Activated CD8-positive, alpha-beta T cell treated with anti-CD3 and anti-CD28 coated beads for 36 hours (primary cell): ENCODE results near the gene YWHAB. TPM values are rescaled to one million over a fixed set of nuclear protein-coding genes. Genes with fewer than 3 reads are reported as not detected.

Source experiments
- ATAC-seq: fragments of 200-7000 bp; cut with Tn5 transposase; one replicate; pipeline ENCODE4 v1.10.0; 2021; ENCODE audit warnings: mild to moderate bottlenecking, moderate library complexity
- CTCF ChIA-PET: fragments of 350-600 bp; sonication (Branson Sonifier 250); formaldehyde crosslinking; loops from one replicate; lab custom pipeline; 2021; ENCODE audit warnings: antibody characterized with exemption; lab: Charles Lee
- POLR2A ChIA-PET: fragments of 350-600 bp; sonication (Branson Sonifier 250); formaldehyde crosslinking; loops from one replicate; lab custom pipeline; 2021; ENCODE audit warnings: antibody characterized with exemption; lab: Charles Lee
- DNase-seq: peaks from one replicate; pipeline ENCODE4 v3.0.0-alpha.2; 2020
- H3K27ac Mint-ChIP-seq: one replicate; pipeline ENCODE4 v1.8.0; 2021; ENCODE audit warnings: mild to moderate bottlenecking, mixed read lengths
- H3K27me3 Mint-ChIP-seq: one replicate; pipeline ENCODE4 v1.8.0; 2021; ENCODE audit warnings: mixed read lengths
- H3K36me3 Mint-ChIP-seq: one replicate; pipeline ENCODE4 v1.8.0; 2021; ENCODE audit warnings: low read depth, mixed read lengths
- H3K4me1 Mint-ChIP-seq: one replicate; pipeline ENCODE4 v1.8.0; 2021; ENCODE audit warnings: low read depth, mixed read lengths
- H3K4me3 Mint-ChIP-seq: one replicate; pipeline ENCODE4 v1.8.0; 2021; ENCODE audit warnings: mild to moderate bottlenecking, moderate library complexity, mixed read lengths
- H3K9me3 Mint-ChIP-seq: one replicate; pipeline ENCODE4 v1.8.0; 2021; ENCODE audit warnings: mixed read lengths
- intact Hi-C: fragments of 100-400 bp; cut with micrococcal nuclease; formaldehyde crosslinking; loops from one replicate; pipeline ENCODE4 v1.10.0; 2022
- total RNA-seq, 2 experiments: library from RNA; stranded (reverse); gene quantifications; one replicate each; pipeline ENCODE4 v1.2.3, GENCODE V29; 2021
- TF ChIP-seq, protein P1 (sequence below): fragments of 200-600 bp; IDR thresholded peaks from one replicate; pipeline ENCODE4 v1.8.0; 2022; ENCODE audit warnings: antibody characterized with exemption, mild to moderate bottlenecking

Gene YWHAB
- total RNA-seq, 2 experiments from 2014 or later: 220 to 226 TPM

DNA sequence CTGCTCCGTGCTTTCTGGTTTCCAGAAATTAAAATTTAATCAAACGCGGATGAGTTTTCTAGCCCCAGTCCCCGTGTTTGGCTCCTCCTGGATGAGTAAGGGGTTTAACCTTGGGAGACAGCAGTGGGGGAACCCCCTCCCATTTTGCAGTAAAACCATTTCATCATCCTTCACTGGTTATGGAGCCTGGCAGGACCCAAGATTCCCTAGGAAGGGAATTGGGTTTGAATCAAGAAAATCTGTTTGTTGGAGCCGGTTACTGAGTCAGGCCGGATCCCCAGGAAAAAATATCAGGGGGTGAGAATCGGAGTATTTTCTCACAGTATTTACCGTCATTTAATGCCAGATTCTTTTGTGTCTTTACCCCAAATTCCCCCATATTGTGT is 754 bp downstream of the YWHAB start:
- TF ChIP-seq, protein P1, sequence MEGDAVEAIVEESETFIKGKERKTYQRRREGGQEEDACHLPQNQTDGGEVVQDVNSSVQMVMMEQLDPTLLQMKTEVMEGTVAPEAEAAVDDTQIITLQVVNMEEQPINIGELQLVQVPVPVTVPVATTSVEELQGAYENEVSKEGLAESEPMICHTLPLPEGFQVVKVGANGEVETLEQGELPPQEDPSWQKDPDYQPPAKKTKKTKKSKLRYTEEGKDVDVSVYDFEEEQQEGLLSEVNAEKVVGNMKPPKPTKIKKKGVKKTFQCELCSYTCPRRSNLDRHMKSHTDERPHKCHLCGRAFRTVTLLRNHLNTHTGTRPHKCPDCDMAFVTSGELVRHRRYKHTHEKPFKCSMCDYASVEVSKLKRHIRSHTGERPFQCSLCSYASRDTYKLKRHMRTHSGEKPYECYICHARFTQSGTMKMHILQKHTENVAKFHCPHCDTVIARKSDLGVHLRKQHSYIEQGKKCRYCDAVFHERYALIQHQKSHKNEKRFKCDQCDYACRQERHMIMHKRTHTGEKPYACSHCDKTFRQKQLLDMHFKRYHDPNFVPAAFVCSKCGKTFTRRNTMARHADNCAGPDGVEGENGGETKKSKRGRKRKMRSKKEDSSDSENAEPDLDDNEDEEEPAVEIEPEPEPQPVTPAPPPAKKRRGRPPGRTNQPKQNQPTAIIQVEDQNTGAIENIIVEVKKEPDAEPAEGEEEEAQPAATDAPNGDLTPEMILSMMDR: no peak
- DNase-seq: no peak
- Mint-ChIP-seq H3K4me1 (peaks cover 49% of the 10 kb centered on the region), H3K27ac (peak overlapping the region; percentile 91), H3K27me3 (no peaks in the 10 kb centered on the region), H3K9me3 (no peaks in the 10 kb centered on the region), H3K36me3 (peaks cover 37% of the 10 kb centered on the region), H3K4me3 (peak overlapping the region; percentile 90)
- CTCF ChIA-PET: no interaction called here
- intact Hi-C loops: loop anchor here (5.0 kb wide), 1 partner anchor 76 kb away; the partner anchor contains the start of gene TOMM34
- no peak for ATAC-seq
- POLR2A ChIA-PET: interaction anchor here (0.7 to 1.4 kb wide), 2 partner anchors 23 to 65 kb away, joined by 3 to 5 read pairs; no protein-coding TSS in a partner anchor

DNA sequence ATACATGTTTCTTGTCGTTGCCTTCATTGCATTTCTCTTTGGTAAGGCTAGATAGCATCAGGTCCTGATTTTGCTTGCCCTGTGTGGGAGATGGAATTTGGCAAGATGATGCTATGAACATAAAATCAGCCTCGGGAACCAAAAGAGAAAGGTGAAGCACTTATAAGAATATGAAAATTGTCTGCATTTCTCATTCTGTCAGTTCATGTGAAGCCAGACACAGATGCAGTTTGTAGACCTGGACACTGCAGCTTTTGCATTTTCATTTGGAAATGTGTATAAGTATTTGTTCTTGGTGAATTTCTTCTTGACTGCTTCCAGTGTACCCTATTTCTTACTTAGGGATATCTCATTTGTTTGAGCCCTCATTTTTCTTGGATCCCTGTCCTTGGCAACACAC is 1.3 kb downstream of the YWHAB start:
- H3K36me3 Mint-ChIP-seq: peaks cover 43% of the 10 kb centered on the region
- POLR2A ChIA-PET: no interaction called here
- TF ChIP-seq, protein P1: no peak
- intact Hi-C loops: loop anchor here (5.0 kb wide), 1 partner anchor 75 kb away; the partner anchor contains the start of gene TOMM34
- H3K27me3 Mint-ChIP-seq: no peaks in the 10 kb centered on the region
- CTCF ChIA-PET: no interaction called here
- ATAC-seq: no peak
- peak overlapping the region; percentile 90 for H3K4me3 Mint-ChIP-seq
- no peak for DNase-seq
- H3K4me1 Mint-ChIP-seq: peaks cover 54% of the 10 kb centered on the region
- no peaks in the 10 kb centered on the region for H3K9me3 Mint-ChIP-seq
- H3K27ac Mint-ChIP-seq: peak overlapping the region; percentile 91

DNA sequence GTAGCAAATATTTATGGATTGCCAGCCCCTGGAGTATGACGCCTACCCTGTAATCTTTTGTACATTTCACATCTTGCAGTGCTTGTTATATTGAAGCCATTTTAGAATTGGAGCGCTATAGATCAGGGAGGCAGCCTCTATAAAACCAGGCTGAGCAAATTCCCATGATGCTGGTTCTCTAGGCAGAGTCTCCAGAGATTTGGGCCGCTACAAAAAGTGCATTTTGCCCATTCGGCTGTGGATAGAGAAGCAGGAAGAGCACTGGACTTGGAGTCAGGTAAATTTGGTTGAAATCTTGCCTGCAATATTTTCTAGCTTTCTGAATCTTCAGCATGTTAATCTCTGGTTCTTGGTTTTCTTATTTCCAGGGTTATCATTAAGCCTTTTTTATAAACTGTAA is 2.0 kb downstream of the YWHAB start:
- H3K4me3 Mint-ChIP-seq: peak overlapping the region; percentile 90
- H3K36me3 Mint-ChIP-seq: peaks cover 48% of the 10 kb centered on the region
- H3K9me3 Mint-ChIP-seq: no peaks in the 10 kb centered on the region
- H3K27me3 Mint-ChIP-seq: no peaks in the 10 kb centered on the region
- TF ChIP-seq, protein P1: no peak
- ChIA-PET CTCF (interaction anchor here (0.9 to 3.2 kb wide), 5 partner anchors 8 to 24 kb away, joined by 4 to 14 read pairs (median 5); partner anchors contain the start of gene PABPC1L), POLR2A (interaction anchor here (0.9 to 1.9 kb wide), 5 partner anchors 9 to 79 kb away, joined by 5 to 8 read pairs (median 5); partner anchors contain the start of genes PABPC1L, STK4 and TOMM34)
- H3K27ac Mint-ChIP-seq: peak overlapping the region; percentile 91
- ATAC-seq: no peak
- intact Hi-C loops: loop anchor here (5.0 kb wide), 1 partner anchor 75 kb away; the partner anchor contains the start of gene TOMM34
- H3K4me1 Mint-ChIP-seq: peaks cover 59% of the 10 kb centered on the region
- no peak for DNase-seq

DNA sequence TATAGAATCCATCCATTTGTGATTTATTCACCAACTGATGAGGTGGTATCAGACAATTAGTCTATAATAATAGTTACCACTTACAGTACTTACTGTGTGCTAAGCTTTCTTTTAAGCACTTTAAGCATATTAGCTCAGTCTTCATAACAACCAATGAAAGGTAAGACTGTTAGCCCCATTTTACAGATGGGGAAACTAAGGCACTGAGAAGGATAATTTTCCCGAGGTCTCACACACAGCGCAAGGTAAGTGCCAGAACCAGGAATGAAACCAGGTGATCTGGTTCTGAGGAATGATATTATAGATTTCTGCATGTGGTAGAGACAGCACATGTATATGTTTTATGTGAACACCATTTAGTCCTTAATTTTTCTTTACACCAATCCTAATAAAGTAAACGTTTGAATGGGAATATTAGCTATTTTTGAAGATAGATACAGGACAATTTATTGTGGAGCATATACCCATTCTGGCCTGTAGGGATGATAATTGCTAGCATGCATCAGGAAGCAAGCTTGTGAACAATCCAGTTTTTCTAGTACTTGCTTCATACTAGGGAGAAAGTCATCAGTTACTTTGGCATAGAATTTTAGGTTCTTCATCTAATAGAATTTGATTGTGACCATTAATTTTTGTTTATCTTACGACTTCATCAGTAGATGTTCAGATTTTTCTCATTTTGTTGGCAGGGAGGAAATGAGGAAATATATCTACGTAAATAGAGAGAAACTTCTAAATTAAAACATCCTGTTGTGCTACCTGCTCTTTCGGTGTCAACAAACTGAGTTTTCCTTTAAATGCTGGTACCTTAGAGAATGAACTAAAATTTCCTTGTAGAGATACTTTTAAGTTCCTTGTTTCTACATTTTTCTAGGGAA is 3.0 kb downstream of the YWHAB start:
- peaks cover 50% of the 10 kb centered on the region for H3K36me3 Mint-ChIP-seq
- intact Hi-C loops: loop anchor here (5.0 kb wide), 1 partner anchor 74 kb away; the partner anchor contains the start of gene TOMM34
- CTCF ChIA-PET: interaction anchor here (0.7 to 3.2 kb wide), 10 partner anchors 7 to 156 kb away, joined by 3 to 14 read pairs (median 4); partner anchors contain the start of gene PABPC1L

More for the DNA sequence above, 3.0 kb downstream of the YWHAB start:
- H3K27ac Mint-ChIP-seq: peak overlapping the region; percentile 68
- peaks cover 63% of the 10 kb centered on the region for H3K4me1 Mint-ChIP-seq
- ATAC-seq (no peak), DNase-seq (no peak)
- no peaks in the 10 kb centered on the region for H3K27me3 Mint-ChIP-seq
- no peaks in the 10 kb centered on the region for H3K9me3 Mint-ChIP-seq
- peak overlapping the region; percentile 90 for H3K4me3 Mint-ChIP-seq
- POLR2A ChIA-PET: interaction anchor here (0.9 to 1.9 kb wide), 7 partner anchors 8 to 78 kb away, joined by 3 to 8 read pairs (median 5); partner anchors contain the start of genes PABPC1L, STK4 and TOMM34
- TF ChIP-seq, protein P1: peak; percentile 43
